Measurements from ENCODE around the gene EEF1G.

EEF1G gene

DNA sequence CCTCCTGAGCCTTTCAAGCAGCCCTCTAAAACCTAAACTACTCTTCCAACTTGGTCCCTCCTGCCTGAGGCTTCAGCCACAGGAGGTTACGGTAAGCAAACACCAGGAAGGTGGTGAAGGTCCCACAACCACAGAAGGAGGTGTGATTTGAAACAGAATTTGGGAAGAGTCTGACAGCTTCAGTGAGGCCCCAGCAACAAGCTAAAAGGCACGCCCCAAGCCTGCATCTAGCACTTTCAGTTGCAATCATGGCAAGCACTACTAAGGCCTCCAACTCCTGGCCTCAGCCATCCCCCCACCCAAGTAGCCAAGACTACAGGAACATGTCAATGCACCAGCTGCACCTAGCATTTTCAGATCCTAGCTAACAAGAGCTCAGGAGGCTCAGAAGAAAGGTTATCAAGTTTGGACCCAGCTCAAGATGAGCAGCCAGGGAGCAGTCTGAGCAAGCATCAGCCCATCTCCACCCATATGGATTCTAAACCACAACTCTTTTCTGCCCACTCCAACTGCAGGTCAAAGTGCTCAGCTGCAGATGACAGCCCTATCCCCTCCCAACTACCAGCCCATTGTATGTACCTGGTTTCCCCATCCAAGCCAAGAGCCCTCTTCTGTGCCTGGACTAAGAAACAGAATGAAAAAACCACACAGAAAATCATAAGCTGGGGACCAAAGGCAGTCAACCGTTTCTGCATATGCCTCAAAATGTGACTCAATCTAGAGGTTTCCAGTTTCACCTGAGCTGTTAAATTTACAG, 16.6 kb downstream of the EEF1G start:
- peak overlapping the region; percentile 95 for H3K9ac ChIP-seq (ENCODE audit: low read length)
- H2BK120ac ChIP-seq (ENCODE audit: low read depth, low read length) = peak overlapping the region; percentile 85
- WGBS = 40% methylated on average over 3 of the region's 3 CpGs
- H2AK5ac ChIP-seq (ENCODE audit: low read length, severe bottlenecking) = peak overlapping the region; percentile 94
- H3K27me3 ChIP-seq (ENCODE audit: control insufficient read depth in 1 of 2, insufficient read depth in 1 of 2, low read length in 2 of 2) = no peaks in the 10 kb centered on the region
- H2AFZ ChIP-seq (ENCODE audit: low read depth, low read length) = no peak overlapping the region
- H3K27ac ChIP-seq (ENCODE audit: low read length, poor library complexity, severe bottlenecking) = peak overlapping the region; percentile 88
- H3K18ac ChIP-seq (ENCODE audit: low read depth in 1 of 2, low read length in 2 of 2) = peak overlapping the region; percentile 55 to 87
- H3K23ac ChIP-seq (ENCODE audit: low read length in 2 of 2) = peak overlapping the region in 1 of 2 experiments; percentile 65
- H3K14ac ChIP-seq (ENCODE audit: low read length in 2 of 2) = peak overlapping the region in 1 of 2 experiments; percentile 26
- H2BK5ac ChIP-seq (ENCODE audit: low read depth, low read length, poor library complexity, severe bottlenecking) = peak overlapping the region; percentile 49
- peak overlapping the region; percentile 41 for H2BK15ac ChIP-seq (ENCODE audit: low read depth, poor library complexity, severe bottlenecking)
- H3K4ac ChIP-seq (ENCODE audit: low read depth in 1 of 2, low read length in 2 of 2) = peak overlapping the region; percentile 55 to 58
- no peaks in the 10 kb centered on the region for H3K79me1 ChIP-seq (replicated peaks; ENCODE audit: low read length, poor library complexity, severe bottlenecking)
- no peak overlapping the region for H3K4me2 ChIP-seq (ENCODE audit: low read length, poor library complexity, severe bottlenecking)
- peak overlapping the region; percentile 20 for H4K91ac ChIP-seq (ENCODE audit: low read length)
- H2BK12ac ChIP-seq (ENCODE audit: low read length in 2 of 2) = peak overlapping the region; percentile 64 to 75
- H3K9me3 ChIP-seq (ENCODE audit: control insufficient read depth, low read length) = no peaks in the 10 kb centered on the region
- peaks cover 24 to 34% of the 10 kb centered on the region in 2 experiments for H3K36me3 ChIP-seq (ENCODE audit: control insufficient read depth in 1 of 2, insufficient read depth in 2 of 2, low read depth in 1 of 2, low read length in 2 of 2)
- peaks cover 60% of the 10 kb centered on the region for H3K4me1 ChIP-seq (ENCODE audit: control insufficient read depth, insufficient read depth, low read depth, low read length)
- H3K4me3 ChIP-seq (ENCODE audit: insufficient read depth in 1 of 2, low read depth in 1 of 2, low read length in 2 of 2) = peak overlapping the region in 1 of 2 experiments; percentile 52
- no peak for DNase-seq
- H4K8ac ChIP-seq (ENCODE audit: low read length) = no peak overlapping the region

DNA sequence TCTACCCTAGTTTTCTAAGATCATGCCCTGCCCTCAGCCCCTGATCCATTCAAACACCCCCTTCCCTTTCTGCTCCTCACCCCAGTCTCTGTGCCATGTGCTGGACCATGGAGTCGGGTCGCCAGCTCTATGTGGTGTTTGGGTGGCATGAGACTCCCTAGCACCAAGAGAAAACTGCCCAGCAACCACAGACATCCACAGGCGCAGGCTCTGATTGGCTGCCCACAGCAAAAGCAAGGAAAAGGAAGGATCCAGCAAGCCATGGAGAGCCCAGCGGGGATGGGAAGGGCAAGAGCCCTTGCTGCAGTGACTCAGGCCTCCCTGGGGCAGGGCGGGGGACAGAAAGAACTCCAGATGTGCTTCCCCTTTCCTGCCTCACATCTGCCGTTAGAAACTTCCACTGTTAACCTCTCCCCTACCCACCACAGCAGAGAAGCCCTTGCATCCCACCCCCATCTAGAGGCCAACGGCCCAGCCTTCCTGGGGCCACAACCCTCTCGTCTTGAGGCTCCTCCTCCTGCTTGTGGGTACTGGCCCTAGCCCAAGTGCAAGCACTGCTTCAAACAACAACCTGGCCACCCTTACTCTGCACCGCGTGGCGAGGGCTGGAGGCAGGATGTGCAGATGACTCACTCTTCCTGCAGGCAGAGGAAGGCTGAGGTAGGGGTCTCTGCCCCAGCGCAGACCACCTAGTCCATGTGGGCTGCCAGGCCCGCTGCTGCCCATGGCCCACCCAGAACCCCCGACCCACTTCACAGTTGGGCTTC, 17.4 kb downstream of the EEF1G start:
- H2BK12ac ChIP-seq (ENCODE audit: low read length in 2 of 2) = peak overlapping the region; percentile 75 to 81
- H2AFZ ChIP-seq (ENCODE audit: low read depth, low read length) = no peak overlapping the region
- 9% methylated on average over 14 of the region's 14 CpGs for whole genome bisulfite sequencing

GRCh38 chr11:62555464-62556107, 18.1 kb downstream of the EEF1G start:
- WGBS = 29% methylated on average over 2 of the region's 4 CpGs
- H2BK15ac ChIP-seq (ENCODE audit: low read depth, poor library complexity, severe bottlenecking) = peak overlapping the region; percentile 73

More for the DNA sequence above, 17.4 kb downstream of the EEF1G start:
- H3K23ac ChIP-seq (ENCODE audit: low read length in 2 of 2) = peak overlapping the region in 1 of 2 experiments; percentile 40
- no peaks in the 10 kb centered on the region for H3K27me3 ChIP-seq (ENCODE audit: control insufficient read depth in 1 of 2, insufficient read depth in 1 of 2, low read length in 2 of 2)
- H3K4me3 ChIP-seq (ENCODE audit: insufficient read depth in 1 of 2, low read depth in 1 of 2, low read length in 2 of 2) = peak overlapping the region in 1 of 2 experiments; percentile 59
- H4K8ac ChIP-seq (ENCODE audit: low read length) = peak overlapping the region; percentile 72
- peak overlapping the region; percentile 20 for H4K91ac ChIP-seq (ENCODE audit: low read length)
- H3K9me3 ChIP-seq (ENCODE audit: control insufficient read depth, low read length) = no peaks in the 10 kb centered on the region
- H3K4me2 ChIP-seq (ENCODE audit: low read length, poor library complexity, severe bottlenecking) = peak overlapping the region; percentile 36
- peak overlapping the region; percentile 55 to 66 for H3K4ac ChIP-seq (ENCODE audit: low read depth in 1 of 2, low read length in 2 of 2)
- H3K27ac ChIP-seq (ENCODE audit: low read length, poor library complexity, severe bottlenecking) = peak overlapping the region; percentile 88
- H3K9ac ChIP-seq (ENCODE audit: low read length) = peak overlapping the region; percentile 95
- peak overlapping the region; percentile 55 to 87 for H3K18ac ChIP-seq (ENCODE audit: low read depth in 1 of 2, low read length in 2 of 2)
- H3K14ac ChIP-seq (ENCODE audit: low read length in 2 of 2) = no peak overlapping the region
- peak; percentile 98 for DNase-seq
- peak overlapping the region; percentile 94 for H2AK5ac ChIP-seq (ENCODE audit: low read length, severe bottlenecking)
- peak overlapping the region; percentile 85 for H2BK120ac ChIP-seq (ENCODE audit: low read depth, low read length)
- peaks cover 64% of the 10 kb centered on the region for H3K4me1 ChIP-seq (ENCODE audit: control insufficient read depth, insufficient read depth, low read depth, low read length)
- peaks cover 24 to 27% of the 10 kb centered on the region in 2 experiments for H3K36me3 ChIP-seq (ENCODE audit: control insufficient read depth in 1 of 2, insufficient read depth in 2 of 2, low read depth in 1 of 2, low read length in 2 of 2)
- peak overlapping the region; percentile 88 for H2BK5ac ChIP-seq (ENCODE audit: low read depth, low read length, poor library complexity, severe bottlenecking)
- H2BK15ac ChIP-seq (ENCODE audit: low read depth, poor library complexity, severe bottlenecking) = peak overlapping the region; percentile 73
- no peaks in the 10 kb centered on the region for H3K79me1 ChIP-seq (replicated peaks; ENCODE audit: low read length, poor library complexity, severe bottlenecking)

More at GRCh38 chr11:62555464-62556107, 18.1 kb downstream of the EEF1G start:
- Histone ChIP-seq H3K9ac (ENCODE audit: low read length) (peak overlapping the region; percentile 95), H2AFZ (ENCODE audit: low read depth, low read length) (no peak overlapping the region), H3K4me2 (ENCODE audit: low read length, poor library complexity, severe bottlenecking) (peak overlapping the region; percentile 49), H3K23ac (ENCODE audit: low read length in 2 of 2) (peak overlapping the region in 1 of 2 experiments; percentile 36), H3K4ac (ENCODE audit: low read depth in 1 of 2, low read length in 2 of 2) (peak overlapping the region; percentile 35 to 71), H2BK12ac (ENCODE audit: low read length in 2 of 2) (peak overlapping the region in 1 of 2 experiments; percentile 81), H4K8ac (ENCODE audit: low read length) (peak overlapping the region; percentile 33), H3K9me3 (ENCODE audit: control insufficient read depth, low read length) (no peaks in the 10 kb centered on the region), H3K36me3 (ENCODE audit: control insufficient read depth in 1 of 2, insufficient read depth in 2 of 2, low read depth in 1 of 2, low read length in 2 of 2) (peaks cover 24 to 27% of the 10 kb centered on the region in 2 experiments), H3K18ac (ENCODE audit: low read depth in 1 of 2, low read length in 2 of 2) (peak overlapping the region; percentile 23 to 89), H2BK5ac (ENCODE audit: low read depth, low read length, poor library complexity, severe bottlenecking) (peak overlapping the region; percentile 88), H3K4me1 (ENCODE audit: control insufficient read depth, insufficient read depth, low read depth, low read length) (peaks cover 64% of the 10 kb centered on the region), H4K91ac (ENCODE audit: low read length) (peak overlapping the region; percentile 52), H3K27me3 (ENCODE audit: control insufficient read depth in 1 of 2, insufficient read depth in 1 of 2, low read length in 2 of 2) (no peaks in the 10 kb centered on the region), H3K79me1 (replicated peaks; ENCODE audit: low read length, poor library complexity, severe bottlenecking) (peaks cover 4% of the 10 kb centered on the region), H3K27ac (ENCODE audit: low read length, poor library complexity, severe bottlenecking) (peak overlapping the region; percentile 88), H3K14ac (ENCODE audit: low read length in 2 of 2) (no peak overlapping the region), H2BK120ac (ENCODE audit: low read depth, low read length) (peak overlapping the region; percentile 42), H2AK5ac (ENCODE audit: low read length, severe bottlenecking) (peak overlapping the region; percentile 95), H3K4me3 (ENCODE audit: insufficient read depth in 1 of 2, low read depth in 1 of 2, low read length in 2 of 2) (peak overlapping the region in 1 of 2 experiments; percentile 59)
- DNase-seq = no peak

Measured in mesenchymal stem cell (in vitro differentiated cells and primary cell).